H1 (cell line): Measurements from ENCODE around the gene APOBEC3G. TPM values are rescaled to one million over a fixed set of nuclear protein-coding genes. Genes with fewer than 3 reads are reported as not detected.

Experiments
- EZH2 ChIP-seq: fragments of 200-600 bp; sonication (generic); IDR thresholded peaks from 2 replicates; pipeline ENCODE4 v1.7.1; 2012; ENCODE audit warnings: low read depth, mild to moderate bottlenecking, moderate library complexity, low read length, inconsistent platforms; ENCODE audit not compliant: severe bottlenecking
- KDM5A ChIP-seq: fragments of 200-600 bp; IDR thresholded peaks from 2 replicates; pipeline ENCODE4 v1.7.1; 2012; ENCODE audit warnings: mild to moderate bottlenecking, low read length, inconsistent platforms, mixed read lengths
- RAD21 ChIP-seq, 2 experiments: IDR thresholded peaks in 1 of 2; conservative IDR thresholded peaks in 1 of 2; 2 replicates each; pipeline ENCODE4 v1.6.1; 2011; ENCODE audit warnings: low read depth in 2 of 2, low read length in 2 of 2, improper control_type of control experiment in 1 of 2, inconsistent platforms in 1 of 2, mild to moderate bottlenecking in 1 of 2, moderate library complexity in 1 of 2
- RBBP5 ChIP-seq: IDR thresholded peaks from 2 replicates; pipeline ENCODE4 v1.7.1; 2012; ENCODE audit warnings: low read depth, mild to moderate bottlenecking, inconsistent platforms, low read length, moderate library complexity, borderline replicate concordance
- polyA plus RNA-seq, 7 experiments: library from polyadenylated mRNA; depleted of rRNA in 3 of 7; stranded (reverse) in 5 of 7; unstranded in 2 of 7; fragments of >200 nt in 5 of 7; fragments of 200-250 nt in 2 of 7; gene quantifications; 1 replicate in 5 of 7; 2 replicates in 1 of 7; 4 replicates in 1 of 7; pipeline versions ENCODE4 v1.2.1 to v1.2.3, GENCODE V29; 2011 to 2013; ENCODE audit warnings: missing spikeins in 2 of 7, mixed read lengths in 2 of 7
- total RNA-seq: library from RNA; stranded (reverse); fragmentation: NEBNext Ultra II Directional; extraction: Animal tissue kit (Norgen Biotek cat#: 25700); gene quantifications from 2 replicates; pipeline ENCODE4 v1.2.1, GENCODE V29; 2021
- TF ChIP-seq, protein P1 (sequence below): fragments of 300-600 bp; sonication (generic); IDR thresholded peaks from 2 replicates; pipeline ENCODE4 v1.7.1; 2012; ENCODE audit warnings: low read length, moderate library complexity, mild to moderate bottlenecking, inconsistent platforms; ENCODE audit not compliant: insufficient replicate concordance

Gene APOBEC3G
- total and polyA plus RNA-seq, 2 of the 8 experiments (the other 6 are each of a cell fraction or from before 2014, with no cell fraction given): 1.7 to 2.0 TPM

DNA sequence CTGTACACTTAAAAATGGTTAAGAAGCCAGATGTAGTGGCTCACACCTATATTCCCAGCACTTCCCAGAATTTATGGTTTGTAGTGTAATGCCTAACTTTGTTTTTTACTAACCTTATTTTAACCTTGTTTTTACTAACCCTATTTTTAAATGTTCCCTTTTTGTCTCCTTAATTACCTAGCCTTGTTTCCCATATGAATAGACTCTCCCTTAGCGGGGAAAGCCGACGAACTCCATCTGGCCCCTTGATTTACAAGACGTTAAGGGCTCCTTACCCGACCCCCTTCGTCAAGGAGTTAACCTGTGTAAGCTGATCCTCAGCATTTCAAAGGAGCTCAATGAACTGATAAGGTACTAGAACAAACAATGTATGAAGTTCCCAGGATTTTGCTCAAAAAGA is 37.0 kb downstream of the APOBEC3G start (continued):
- TF ChIP-seq, protein P1, sequence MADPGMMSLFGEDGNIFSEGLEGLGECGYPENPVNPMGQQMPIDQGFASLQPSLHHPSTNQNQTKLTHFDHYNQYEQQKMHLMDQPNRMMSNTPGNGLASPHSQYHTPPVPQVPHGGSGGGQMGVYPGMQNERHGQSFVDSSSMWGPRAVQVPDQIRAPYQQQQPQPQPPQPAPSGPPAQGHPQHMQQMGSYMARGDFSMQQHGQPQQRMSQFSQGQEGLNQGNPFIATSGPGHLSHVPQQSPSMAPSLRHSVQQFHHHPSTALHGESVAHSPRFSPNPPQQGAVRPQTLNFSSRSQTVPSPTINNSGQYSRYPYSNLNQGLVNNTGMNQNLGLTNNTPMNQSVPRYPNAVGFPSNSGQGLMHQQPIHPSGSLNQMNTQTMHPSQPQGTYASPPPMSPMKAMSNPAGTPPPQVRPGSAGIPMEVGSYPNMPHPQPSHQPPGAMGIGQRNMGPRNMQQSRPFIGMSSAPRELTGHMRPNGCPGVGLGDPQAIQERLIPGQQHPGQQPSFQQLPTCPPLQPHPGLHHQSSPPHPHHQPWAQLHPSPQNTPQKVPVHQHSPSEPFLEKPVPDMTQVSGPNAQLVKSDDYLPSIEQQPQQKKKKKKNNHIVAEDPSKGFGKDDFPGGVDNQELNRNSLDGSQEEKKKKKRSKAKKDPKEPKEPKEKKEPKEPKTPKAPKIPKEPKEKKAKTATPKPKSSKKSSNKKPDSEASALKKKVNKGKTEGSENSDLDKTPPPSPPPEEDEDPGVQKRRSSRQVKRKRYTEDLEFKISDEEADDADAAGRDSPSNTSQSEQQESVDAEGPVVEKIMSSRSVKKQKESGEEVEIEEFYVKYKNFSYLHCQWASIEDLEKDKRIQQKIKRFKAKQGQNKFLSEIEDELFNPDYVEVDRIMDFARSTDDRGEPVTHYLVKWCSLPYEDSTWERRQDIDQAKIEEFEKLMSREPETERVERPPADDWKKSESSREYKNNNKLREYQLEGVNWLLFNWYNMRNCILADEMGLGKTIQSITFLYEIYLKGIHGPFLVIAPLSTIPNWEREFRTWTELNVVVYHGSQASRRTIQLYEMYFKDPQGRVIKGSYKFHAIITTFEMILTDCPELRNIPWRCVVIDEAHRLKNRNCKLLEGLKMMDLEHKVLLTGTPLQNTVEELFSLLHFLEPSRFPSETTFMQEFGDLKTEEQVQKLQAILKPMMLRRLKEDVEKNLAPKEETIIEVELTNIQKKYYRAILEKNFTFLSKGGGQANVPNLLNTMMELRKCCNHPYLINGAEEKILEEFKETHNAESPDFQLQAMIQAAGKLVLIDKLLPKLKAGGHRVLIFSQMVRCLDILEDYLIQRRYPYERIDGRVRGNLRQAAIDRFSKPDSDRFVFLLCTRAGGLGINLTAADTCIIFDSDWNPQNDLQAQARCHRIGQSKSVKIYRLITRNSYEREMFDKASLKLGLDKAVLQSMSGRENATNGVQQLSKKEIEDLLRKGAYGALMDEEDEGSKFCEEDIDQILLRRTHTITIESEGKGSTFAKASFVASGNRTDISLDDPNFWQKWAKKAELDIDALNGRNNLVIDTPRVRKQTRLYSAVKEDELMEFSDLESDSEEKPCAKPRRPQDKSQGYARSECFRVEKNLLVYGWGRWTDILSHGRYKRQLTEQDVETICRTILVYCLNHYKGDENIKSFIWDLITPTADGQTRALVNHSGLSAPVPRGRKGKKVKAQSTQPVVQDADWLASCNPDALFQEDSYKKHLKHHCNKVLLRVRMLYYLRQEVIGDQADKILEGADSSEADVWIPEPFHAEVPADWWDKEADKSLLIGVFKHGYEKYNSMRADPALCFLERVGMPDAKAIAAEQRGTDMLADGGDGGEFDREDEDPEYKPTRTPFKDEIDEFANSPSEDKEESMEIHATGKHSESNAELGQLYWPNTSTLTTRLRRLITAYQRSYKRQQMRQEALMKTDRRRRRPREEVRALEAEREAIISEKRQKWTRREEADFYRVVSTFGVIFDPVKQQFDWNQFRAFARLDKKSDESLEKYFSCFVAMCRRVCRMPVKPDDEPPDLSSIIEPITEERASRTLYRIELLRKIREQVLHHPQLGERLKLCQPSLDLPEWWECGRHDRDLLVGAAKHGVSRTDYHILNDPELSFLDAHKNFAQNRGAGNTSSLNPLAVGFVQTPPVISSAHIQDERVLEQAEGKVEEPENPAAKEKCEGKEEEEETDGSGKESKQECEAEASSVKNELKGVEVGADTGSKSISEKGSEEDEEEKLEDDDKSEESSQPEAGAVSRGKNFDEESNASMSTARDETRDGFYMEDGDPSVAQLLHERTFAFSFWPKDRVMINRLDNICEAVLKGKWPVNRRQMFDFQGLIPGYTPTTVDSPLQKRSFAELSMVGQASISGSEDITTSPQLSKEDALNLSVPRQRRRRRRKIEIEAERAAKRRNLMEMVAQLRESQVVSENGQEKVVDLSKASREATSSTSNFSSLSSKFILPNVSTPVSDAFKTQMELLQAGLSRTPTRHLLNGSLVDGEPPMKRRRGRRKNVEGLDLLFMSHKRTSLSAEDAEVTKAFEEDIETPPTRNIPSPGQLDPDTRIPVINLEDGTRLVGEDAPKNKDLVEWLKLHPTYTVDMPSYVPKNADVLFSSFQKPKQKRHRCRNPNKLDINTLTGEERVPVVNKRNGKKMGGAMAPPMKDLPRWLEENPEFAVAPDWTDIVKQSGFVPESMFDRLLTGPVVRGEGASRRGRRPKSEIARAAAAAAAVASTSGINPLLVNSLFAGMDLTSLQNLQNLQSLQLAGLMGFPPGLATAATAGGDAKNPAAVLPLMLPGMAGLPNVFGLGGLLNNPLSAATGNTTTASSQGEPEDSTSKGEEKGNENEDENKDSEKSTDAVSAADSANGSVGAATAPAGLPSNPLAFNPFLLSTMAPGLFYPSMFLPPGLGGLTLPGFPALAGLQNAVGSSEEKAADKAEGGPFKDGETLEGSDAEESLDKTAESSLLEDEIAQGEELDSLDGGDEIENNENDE: peak; percentile 67
- TF ChIP-seq RAD21 (IDR thresholded peaks at IDR 0.05 in 1 of 2, conservative IDR thresholded peaks at IDR 0.05 in 1 of 2; ENCODE audit: low read depth in 2 of 2, low read length in 2 of 2) (no peak), RBBP5 (no peak), KDM5A (no peak), EZH2 (no peak)
- TF ChIP-seq, all 59 proteins: peak for 1
